ENCODE measurements around the gene TPSAB1.
"Not testable (repeated sequence)": the region's sequence is repeated elsewhere in the genome, so short reads cannot be mapped to it uniquely, and the experiment has no call there.

The TPSAB1 gene

DNA sequence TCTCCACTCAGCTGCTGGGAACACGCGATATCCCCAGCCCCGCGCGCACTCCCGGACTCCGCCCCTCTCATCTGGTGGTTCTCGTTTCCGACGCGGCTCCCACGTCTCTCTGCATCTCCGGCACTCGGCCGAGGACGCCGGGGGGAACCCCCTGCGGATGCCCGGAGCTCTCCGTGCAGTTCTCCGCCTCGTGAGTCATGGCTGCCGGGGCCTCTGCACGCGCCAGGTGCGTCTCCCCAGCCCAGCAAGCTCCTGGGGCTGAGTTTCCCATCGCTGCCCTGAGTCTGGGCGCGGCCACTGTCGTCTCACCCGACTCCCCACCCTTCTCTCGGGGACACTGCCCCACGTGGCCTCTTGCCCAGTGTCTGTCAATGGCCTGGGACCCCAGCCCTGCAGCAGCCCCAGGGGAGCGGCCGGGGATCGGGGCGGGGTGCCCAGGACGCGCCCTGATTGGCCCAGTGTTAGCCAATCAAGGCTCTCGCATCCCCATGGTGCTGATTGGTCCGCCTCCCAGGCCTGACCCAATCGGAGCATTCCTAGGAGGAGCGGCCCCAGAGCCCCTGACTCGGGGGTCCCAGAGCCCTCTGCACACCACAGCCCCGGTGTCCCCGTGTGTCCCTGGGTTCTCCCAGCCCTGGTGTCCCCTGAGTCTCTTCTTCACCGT lies 13.3 kb downstream of the TPSAB1 start:
- not testable (repeated sequence) for DNase-seq

DNA sequence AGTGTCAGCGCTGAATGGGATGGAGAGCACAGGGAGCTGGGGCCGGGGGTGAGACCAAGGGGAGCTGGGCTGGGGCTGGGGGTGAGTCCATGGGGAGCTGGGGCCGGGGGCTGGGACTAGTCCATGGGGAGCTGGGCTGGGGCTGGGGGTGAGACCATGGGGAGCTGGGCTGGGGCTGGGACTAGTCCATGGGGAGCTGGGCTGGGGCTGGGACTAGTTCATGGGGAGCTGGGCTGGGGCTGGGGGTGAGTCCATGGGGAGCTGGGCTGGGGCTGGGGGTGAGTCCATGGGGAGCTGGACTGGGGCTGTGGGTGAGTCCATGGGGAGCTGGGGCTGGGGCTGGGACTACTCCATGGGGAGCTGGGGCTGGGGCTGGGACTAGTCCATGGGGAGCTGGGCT lies 14.3 kb downstream of the TPSAB1 start:
- not testable (repeated sequence) for DNase-seq

DNA sequence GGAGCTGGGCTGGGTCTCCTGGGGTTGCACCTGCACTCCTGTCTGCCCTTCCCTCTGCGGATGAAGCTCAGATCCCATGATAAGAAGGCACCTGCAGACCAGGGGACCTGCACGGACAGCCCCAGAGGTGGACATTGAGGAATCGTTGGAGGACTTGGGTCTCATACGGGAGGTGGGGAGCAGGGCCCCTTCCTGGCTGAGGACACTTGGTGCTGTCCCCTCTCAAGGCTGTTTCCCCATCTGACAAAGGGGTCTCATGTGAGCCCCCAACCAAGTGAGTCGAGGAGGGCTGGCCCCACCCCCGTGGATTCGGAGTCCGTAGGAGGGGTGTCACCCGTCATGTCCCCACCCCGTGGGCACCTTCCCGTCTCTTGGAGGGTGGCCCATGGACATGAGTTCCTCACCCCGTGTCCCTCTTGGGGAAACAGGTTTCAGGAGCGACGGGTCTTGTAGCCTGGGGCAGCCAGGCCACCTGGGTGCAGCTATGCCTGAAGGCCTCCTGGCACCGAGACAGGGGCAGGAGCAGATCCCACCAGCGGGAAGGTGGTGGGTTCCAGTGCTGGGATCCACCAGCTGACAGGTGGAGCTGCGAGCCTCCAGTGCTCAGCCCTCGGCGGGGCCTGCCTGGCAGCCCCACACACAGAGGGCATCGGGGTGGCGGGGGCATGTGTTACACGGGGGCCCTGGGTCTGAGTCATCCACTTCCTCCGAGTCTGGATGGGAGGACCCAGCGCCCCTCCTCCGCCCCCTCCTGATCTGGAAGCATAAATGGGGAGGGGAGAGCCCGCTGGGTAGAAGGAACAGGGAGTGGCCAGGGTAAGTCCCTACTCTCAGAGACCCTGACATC lies 15.0 kb downstream of the TPSAB1 start, which contains the start of gene TPSD1:
TPSD1 (plus strand) TSS at position 794 of the 847 bp plus-strand sequence. CDS start 212 bp downstream, outside the sequence.
- not testable (repeated sequence) for DNase-seq

DNA sequence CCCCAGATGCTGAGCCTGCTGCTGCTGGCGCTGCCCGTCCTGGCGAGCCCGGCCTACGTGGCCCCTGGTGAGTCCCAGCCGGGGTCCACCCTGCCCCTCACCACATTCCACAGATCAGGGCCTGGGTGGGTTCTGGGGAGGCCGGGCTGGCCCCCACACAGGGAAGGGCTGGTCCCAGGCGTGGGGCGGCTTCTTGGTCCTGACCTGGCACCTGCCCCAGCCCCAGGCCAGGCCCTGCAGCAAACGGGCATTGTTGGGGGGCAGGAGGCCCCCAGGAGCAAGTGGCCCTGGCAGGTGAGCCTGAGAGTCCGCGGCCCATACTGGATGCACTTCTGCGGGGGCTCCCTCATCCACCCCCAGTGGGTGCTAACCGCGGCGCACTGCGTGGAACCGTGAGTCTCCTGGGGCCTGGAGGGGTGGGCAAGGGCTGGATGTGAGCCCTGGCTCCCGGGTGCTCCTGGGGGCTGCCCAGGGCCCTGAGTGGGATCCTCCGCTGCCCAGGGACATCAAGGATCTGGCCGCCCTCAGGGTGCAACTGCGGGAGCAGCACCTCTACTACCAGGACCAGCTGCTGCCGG lies 15.9 kb downstream of the TPSAB1 start:
- not testable (repeated sequence) for DNase-seq

- DNase-seq, result no peak
These were observed 16.4 kb downstream of the TPSAB1 start for GRCh38 chr16:1256874-1257322.

DNA sequence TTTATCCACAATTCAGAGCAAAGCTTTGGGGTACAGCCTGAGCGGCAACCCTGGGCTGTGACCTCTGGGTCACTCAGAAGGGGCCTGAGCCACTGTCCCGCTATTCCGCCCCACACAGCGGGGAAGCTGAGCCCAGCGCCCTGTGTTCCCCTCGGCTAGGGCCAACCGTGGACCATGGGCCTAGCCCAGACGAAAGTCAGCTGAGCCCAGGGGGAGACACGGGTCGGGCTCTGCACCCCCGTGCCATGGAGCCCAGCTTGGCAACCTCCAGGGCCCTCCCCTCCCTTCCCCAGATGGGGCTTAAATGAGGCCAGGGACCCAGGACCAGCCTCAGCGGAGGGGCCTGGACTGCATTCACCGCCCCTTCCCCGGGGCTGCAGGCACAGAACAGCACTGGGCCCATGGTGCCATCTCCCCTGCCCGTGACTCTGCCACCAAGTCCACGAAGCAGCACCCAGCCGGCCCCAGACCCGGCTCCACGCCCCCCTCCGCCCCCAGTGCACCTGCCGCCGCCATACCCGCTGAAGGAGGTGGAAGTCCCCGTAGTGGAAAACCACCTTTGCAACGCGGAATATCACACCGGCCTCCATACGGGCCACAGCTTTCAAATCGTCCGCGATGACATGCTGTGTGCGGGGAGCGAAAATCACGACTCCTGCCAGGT lies 17.2 kb downstream of the TPSAB1 start:
- no peak for DNase-seq

DNA sequence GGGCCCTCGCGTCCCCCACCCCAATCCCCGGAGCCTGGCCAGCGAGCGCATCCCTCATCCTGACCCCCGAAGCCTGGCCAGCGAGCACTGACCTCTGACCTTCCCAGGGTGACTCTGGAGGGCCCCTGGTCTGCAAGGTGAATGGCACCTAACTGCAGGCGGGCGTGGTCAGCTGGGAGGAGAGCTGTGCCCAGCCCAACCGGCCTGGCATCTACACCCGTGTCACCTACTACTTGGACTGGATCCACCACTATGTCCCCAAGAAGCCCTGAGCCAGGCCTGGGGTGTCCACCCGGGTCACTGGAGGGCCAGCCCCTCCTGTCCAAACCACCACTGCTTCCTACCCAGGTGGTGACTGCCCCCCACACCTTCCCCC lies 17.7 kb downstream of the TPSAB1 start:
- DNase-seq, result no peak

GRCh38 chr16:1258906-1259759 lies 18.6 kb downstream of the TPSAB1 start:
- no peak for DNase-seq

GRCh38 chr16:1259760-1260068 lies 19.2 kb downstream of the TPSAB1 start:
- no peak for DNase-seq

DNA sequence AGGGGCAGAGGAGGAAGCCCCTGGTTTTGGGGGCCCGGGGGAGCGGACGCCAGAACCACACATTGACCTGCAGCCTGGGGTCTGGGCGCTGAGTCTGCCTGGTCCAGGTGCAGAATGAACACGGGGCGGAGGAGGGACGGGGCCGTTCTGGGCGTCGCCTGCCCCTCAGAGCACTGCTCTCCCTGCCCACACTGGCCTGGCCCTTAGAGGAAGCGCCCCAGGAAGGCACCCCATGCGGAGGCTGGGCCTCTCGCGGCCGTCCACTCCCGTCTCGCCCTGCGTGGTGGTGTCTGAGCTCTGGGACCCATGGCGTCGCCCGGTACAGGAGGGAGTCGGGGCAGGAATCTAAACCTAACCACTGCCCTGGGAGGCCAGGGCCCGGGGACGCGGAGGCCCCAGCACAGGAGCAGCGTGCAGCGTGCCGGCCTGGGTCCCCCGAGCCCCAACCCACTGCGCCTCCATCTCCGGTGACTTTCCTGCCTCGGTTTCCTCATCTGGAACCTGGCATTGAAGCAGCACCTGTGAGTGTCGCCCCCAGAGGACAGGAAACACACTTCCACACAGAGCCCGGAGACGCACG lies 19.7 kb downstream of the TPSAB1 start:
- DNase-seq, result no peak

DNA sequence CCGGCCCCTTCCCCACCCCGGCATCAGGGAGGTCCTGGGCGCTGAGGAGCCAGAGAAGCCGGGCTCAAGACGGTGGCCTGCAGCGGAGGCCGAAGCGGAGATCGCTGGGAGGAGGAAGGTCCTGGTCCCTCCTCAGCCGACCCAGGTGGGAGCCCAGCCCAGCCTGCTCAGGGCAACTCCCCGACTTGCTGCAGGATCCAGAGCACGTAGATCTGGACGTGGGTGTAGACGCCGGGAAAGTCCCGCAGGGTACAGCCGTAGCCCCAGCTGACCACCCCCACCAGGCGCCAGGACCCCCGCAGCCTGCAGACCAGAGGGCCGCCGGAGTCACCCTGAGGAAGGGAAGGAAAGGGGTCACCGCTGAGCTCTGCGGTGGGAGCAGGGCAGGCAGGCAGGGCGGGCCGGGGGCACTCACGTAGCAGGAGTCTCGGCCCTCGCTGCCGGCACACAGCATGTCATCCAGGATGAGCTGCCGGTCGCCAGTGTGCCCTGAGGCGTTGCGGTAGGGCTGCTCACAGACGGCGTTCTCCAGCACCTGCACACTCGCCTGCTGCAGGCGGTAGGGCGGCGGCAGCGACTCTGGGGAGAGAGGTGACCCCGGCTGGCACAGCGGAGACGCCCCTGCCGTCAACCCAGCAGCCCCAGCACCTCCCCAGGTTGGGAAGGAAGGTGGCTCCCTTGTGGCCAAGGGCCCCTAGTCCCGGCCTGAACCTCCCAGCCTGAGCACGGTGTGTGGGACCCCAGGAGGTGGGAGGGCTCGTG lies 20.8 kb downstream of the TPSAB1 start:
- DNase-seq, result no peak

- DNase-seq, result no peak
These were observed 21.8 kb downstream of the TPSAB1 start for GRCh38 chr16:1262210-1262845.

GRCh38 chr16:1262846-1263221 lies 22.3 kb downstream of the TPSAB1 start:
- DNase-seq, result no peak

DNA sequence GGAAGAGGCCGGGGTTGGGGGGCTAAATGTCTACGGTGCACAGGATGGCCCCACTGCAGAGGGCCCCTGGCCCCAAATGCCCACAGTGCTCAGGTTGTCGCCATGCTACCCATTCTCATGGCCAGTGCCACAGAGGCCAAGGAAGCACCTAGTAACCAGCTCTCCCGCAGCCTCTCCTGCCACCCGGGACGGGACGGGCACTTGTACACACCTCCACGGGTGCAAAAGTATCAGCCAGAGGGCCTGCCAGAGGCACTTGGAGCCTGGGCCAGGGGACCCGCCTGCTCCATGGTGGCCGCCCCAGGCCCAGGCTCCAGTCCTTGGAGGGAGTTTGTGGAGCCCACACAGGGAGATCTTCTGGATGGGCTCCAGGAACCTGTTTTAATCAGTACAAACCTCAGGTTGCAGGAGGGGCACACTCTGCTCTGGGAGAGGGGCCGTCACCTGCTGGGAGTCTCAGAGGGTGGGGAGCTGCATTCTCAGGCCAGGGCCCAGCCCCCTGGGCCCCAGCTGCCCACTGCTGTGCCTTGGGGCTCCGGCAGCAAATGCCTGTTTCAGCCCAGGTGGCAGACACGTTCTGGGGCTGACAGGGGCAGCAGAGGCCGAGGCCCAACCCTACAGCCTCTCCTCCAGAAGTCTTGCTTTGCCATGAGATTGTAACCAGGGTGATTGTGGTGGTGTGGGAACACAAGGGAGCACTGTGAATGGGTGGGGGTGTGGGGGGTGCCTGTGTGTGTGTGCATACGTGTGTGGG lies 23.3 kb downstream of the TPSAB1 start:
- DNase-seq, result no peak

DNA sequence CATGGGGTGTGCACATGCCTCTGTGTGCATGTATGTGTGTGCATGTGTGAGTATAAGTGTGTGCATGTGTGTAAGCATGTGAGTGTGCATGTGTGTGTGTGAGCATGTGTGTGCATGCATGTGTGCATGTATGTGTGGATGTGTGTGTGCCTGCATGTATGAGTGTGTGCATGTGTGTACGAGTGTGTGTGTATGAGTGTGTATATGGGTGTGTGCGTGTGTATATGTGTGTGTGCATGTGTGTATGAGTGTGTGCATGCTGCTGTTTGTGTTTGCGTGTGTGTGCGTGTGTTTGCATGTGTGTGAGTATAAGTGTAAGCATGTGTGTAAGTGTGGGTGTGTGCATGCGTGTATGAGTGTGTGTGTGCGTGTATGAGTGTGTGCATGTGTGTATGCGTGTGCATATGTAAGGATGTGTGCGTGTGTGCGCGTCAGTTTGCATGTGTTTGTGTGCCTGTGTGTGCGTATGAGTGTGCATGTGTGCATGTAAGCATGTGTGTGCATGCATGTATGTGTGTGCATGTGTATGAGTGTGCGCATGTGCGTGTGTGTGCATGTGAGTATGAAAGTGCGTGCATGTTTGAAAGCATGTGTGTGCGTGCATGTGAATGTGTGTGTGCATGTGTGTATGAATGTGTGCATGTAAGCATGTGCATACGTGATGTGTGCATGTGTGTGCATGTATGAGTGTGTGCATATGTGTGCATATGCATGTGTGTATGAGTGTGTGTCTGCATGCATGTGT lies 24.0 kb downstream of the TPSAB1 start:
- DNase-seq, result no peak

GRCh38 chr16:1265090-1265630 lies 24.7 kb downstream of the TPSAB1 start:
- DNase-seq, result no peak

- no peak for DNase-seq
These were observed 25.3 kb downstream of the TPSAB1 start for GRCh38 chr16:1265826-1266225.

GRCh38 chr16:1269418-1269817 lies 28.9 kb downstream of the TPSAB1 start:
- DNase-seq, result not testable (repeated sequence)

- DNase-seq, result no peak
These were observed 30.8 kb downstream of the TPSAB1 start for GRCh38 chr16:1271380-1271723.
